HepG2 (cell line): ENCODE measurements around the gene MAB21L4. TPM values are rescaled to one million over a fixed set of nuclear protein-coding genes. Genes with fewer than 3 reads are reported as not detected.

Source experiments
- ATAC-seq: fragments of 200-7000 bp; cut with Tn5 transposase; 3 replicates; pipeline ENCODE4 v1.9.1; 2020; ENCODE audit warnings: mild to moderate bottlenecking, moderate library complexity
- BruUV-seq: library from RNA; stranded (reverse); fragments of 400-500 nt; replicated peaks from 2 replicates; lab custom pipeline; 2021; lab: Mats Ljungman, UMichigan
- CTCF ChIA-PET: fragments of 300-600 bp; formaldehyde crosslinking; extraction: SDS; loops from one replicate; lab custom pipeline; 2021; ENCODE audit warnings: low total read pairs, inconsistent platforms, low intra/inter-chr PET ratio; lab: Yijun Ruan, JAX
- POLR2A ChIA-PET: fragments of 350-600 bp; sonication (Branson Sonifier 250); formaldehyde crosslinking; loops from one replicate; lab custom pipeline; 2020; ENCODE audit warnings: antibody characterized with exemption, inconsistent platforms; lab: Yijun Ruan, JAX
- DNase-seq: peaks from one replicate; pipeline ENCODE4 v3.0.0-alpha.2; 2015; ENCODE audit warnings: low spot score
- FAIRE-seq: peaks from 3 replicates; lab custom pipeline; 2011; peaks lifted over from hg19 to GRCh38; lab: Jason Lieb, UNC
- H2AFZ ChIP-seq: one replicate; pipeline ENCODE4 v1.6.1; 2011; ENCODE audit warnings: low read length, inconsistent platforms
- H3K27ac ChIP-seq: fragments of 300-600 bp; 3 replicates; pipeline ENCODE4 v1.8.0; 2011; ENCODE audit warnings: mixed run types, mild to moderate bottlenecking, mixed read lengths, low read length, inconsistent platforms; ENCODE audit not compliant: insufficient read depth; ENCODE audit errors: extremely low read length
- H3K27me3 ChIP-seq, 2 experiments: fragments of 200-600 bp in 1 of 2; 2 replicates in 1 of 2; 3 replicates in 1 of 2; pipeline versions ENCODE4 v1.6.0 to v1.8.0; 2011; ENCODE audit warnings: low read length in 2 of 2, mild to moderate bottlenecking in 2 of 2, moderate library complexity in 2 of 2, inconsistent platforms in 1 of 2; ENCODE audit not compliant: insufficient read depth in 2 of 2, control insufficient read depth in 1 of 2
- H3K36me3 ChIP-seq, 2 experiments: fragments of 200-600 bp in 1 of 2; replicated peaks in 1 of 2; 2 replicates in 1 of 2; 3 replicates in 1 of 2; pipeline versions ENCODE4 v1.5.1 to v1.8.0; 2011; ENCODE audit warnings: low read length in 2 of 2, inconsistent platforms in 1 of 2; ENCODE audit not compliant: insufficient read depth in 2 of 2, control insufficient read depth in 1 of 2
- H3K4me1 ChIP-seq: 2 replicates; pipeline ENCODE4 v1.5.1; 2012; ENCODE audit warnings: low read length, inconsistent platforms; ENCODE audit not compliant: insufficient read depth
- H3K4me2 ChIP-seq: 2 replicates; pipeline ENCODE4 v1.6.0; 2011; ENCODE audit warnings: low read depth, low read length, inconsistent platforms
- H3K4me3 ChIP-seq, 3 experiments: fragments of 200-600 bp in 1 of 3; sonication (generic), shearing (Covaris generic) in 1 of 3; replicated peaks in 1 of 3; 2 replicates each; pipeline ENCODE4 v1.5.1; 2011 to 2016; ENCODE audit warnings: low read length in 3 of 3, inconsistent platforms in 2 of 3, low read depth in 2 of 3, mild to moderate bottlenecking in 2 of 3, control low read depth in 1 of 3, mixed read lengths in 1 of 3; ENCODE audit not compliant: insufficient read depth in 1 of 3
- H3K79me2 ChIP-seq: one replicate; pipeline ENCODE4 v1.6.1; 2011; ENCODE audit warnings: low read length, inconsistent platforms; ENCODE audit not compliant: insufficient read depth
- H3K9ac ChIP-seq: 2 replicates; pipeline ENCODE4 v1.6.0; 2011; ENCODE audit warnings: mild to moderate bottlenecking, low read depth, low read length, inconsistent platforms; ENCODE audit not compliant: insufficient read depth
- H3K9me3 ChIP-seq: 2 replicates; pipeline ENCODE4 v1.5.1; 2012; ENCODE audit warnings: mild to moderate bottlenecking, low read length
- H4K20me1 ChIP-seq: 2 replicates; pipeline ENCODE4 v1.6.0; 2011; ENCODE audit warnings: inconsistent platforms, mild to moderate bottlenecking, low read length, moderate library complexity; ENCODE audit not compliant: insufficient read depth
- CENPBD1 ChIP-seq: sonication (generic); formaldehyde crosslinking; IDR thresholded peaks from 2 replicates; pipeline ENCODE4 v1.8.0; 2022; ENCODE audit warnings: missing genetic modification reagents, low read depth, mild to moderate bottlenecking, borderline replicate concordance
- NCOA1 ChIP-seq: sonication (generic); formaldehyde crosslinking; IDR thresholded peaks from 2 replicates; pipeline ENCODE4 v1.9.0; 2021; ENCODE audit warnings: missing genetic modification reagents
- U2AF1 ChIP-seq: fragments of 200-400 bp; formaldehyde crosslinking; optimal IDR thresholded peaks from 2 replicates; pipeline ENCODE3; 2017; ENCODE audit warnings: mild to moderate bottlenecking, low read depth, low read length
- WGBS: methylation state at CpG from one replicate; pipeline ENCODE4 v1.1.6; 2017; ENCODE audit warnings: low lambda C conversion rate; 5-methylcytosine and 5-hydroxymethylcytosine counted together
- in situ Hi-C: cut with HindIII; loops from 2 replicates; pipeline ENCODE4 v1.10.0; 2017; ENCODE audit warnings: low pct_unique_long_range_greater_than_20kb; ENCODE audit not compliant: extremely low pct_ligation_motif_present
- intact Hi-C: fragments of 100-400 bp; cut with micrococcal nuclease; formaldehyde crosslinking; loops from one replicate; pipeline ENCODE4 v1.10.0; 2022; ENCODE audit not compliant: unreplicated experiment
- polyA plus RNA-seq, 8 experiments: library from polyadenylated mRNA; depleted of rRNA in 3 of 8; stranded (reverse) in 7 of 8; unstranded in 1 of 8; fragments of >200 nt; fragmentation: Illumina TruSeq in 4 of 8; extraction: Trizol in 4 of 8; gene quantifications; 2 replicates each; pipeline versions ENCODE4 v1.2.1 to v1.2.3, GENCODE V29; 2011 to 2016; ENCODE audit warnings: low read depth in 4 of 8, missing spikeins in 1 of 8, mixed read lengths in 1 of 8; ENCODE audit not compliant: insufficient read depth in 1 of 8
- total RNA-seq, 5 experiments: library from RNA; depleted of rRNA; stranded (reverse); fragments of >200 nt; fragmentation: Illumina TruSeq; extraction: Trizol; gene quantifications; 2 replicates each; pipeline ENCODE4 v1.2.3, GENCODE V29; 2016; ENCODE audit warnings: low read depth in 1 of 5
- TF ChIP-seq, protein P1 (sequence below): fragments of 450-650 bp; IDR thresholded peaks from 2 replicates; pipeline ENCODE4 v1.6.1; 2016
- TF ChIP-seq, protein P2 (sequence below): sonication (generic); formaldehyde crosslinking; IDR thresholded peaks from 2 replicates; pipeline ENCODE4 v1.5.0; 2020; ENCODE audit warnings: missing genetic modification reagents, mild to moderate bottlenecking, borderline replicate concordance

Gene MAB21L4
- total and polyA plus RNA-seq, 2 of the 13 experiments (the other 11 are each of a cell fraction or from before 2014, with no cell fraction given): 3.0 to 14.0 TPM

- Histone ChIP-seq H3K4me3 (no peak overlapping the region), H2AFZ (no peak overlapping the region), H3K4me1 (peaks cover 96% of the 10 kb centered on the region), H3K36me3 (no peaks in the 10 kb centered on the region; a peak in 1 of 5 replicates), H3K9me3 (no peaks in the 10 kb centered on the region), H3K9ac (peak overlapping the region; percentile 13; the same call in 1 of the 2 replicates), H3K79me2 (no peaks in the 10 kb centered on the region), H3K27ac (peak overlapping the region; percentile 88), H3K27me3 (no peaks in the 10 kb centered on the region), H3K4me2 (no peak overlapping the region), H4K20me1 (no peaks in the 10 kb centered on the region)
- ChIA-PET CTCF (interaction anchor here (0.9 to 1.8 kb wide), 2 partner anchors 16 to 22 kb away, joined by 6 to 13 read pairs; no protein-coding TSS in a partner anchor), POLR2A (interaction anchor here (1.0 to 7.1 kb wide), 7 partner anchors 12 to 205 kb away, joined by 3 to 83 read pairs (median 10); partner anchors contain the start of gene MAB21L4)
- ATAC-seq: no peak
- WGBS: 89% methylated on average over 14 of the region's 21 CpGs
- intact Hi-C loops (no loop called here), in situ Hi-C loops (loop anchor here (25.0 kb wide), 1 partner anchor 764 kb away; the partner anchor contains the start of genes ATG4B and THAP4)
- FAIRE-seq: no peak
- TF ChIP-seq, protein P1, sequence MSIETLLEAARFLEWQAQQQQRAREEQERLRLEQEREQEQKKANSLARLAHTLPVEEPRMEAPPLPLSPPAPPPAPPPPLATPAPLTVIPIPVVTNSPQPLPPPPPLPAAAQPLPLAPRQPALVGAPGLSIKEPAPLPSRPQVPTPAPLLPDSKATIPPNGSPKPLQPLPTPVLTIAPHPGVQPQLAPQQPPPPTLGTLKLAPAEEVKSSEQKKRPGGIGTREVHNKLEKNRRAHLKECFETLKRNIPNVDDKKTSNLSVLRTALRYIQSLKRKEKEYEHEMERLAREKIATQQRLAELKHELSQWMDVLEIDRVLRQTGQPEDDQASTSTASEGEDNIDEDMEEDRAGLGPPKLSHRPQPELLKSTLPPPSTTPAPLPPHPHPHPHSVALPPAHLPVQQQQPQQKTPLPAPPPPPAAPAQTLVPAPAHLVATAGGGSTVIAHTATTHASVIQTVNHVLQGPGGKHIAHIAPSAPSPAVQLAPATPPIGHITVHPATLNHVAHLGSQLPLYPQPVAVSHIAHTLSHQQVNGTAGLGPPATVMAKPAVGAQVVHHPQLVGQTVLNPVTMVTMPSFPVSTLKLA: no peak
- peak; percentile 15 for TF ChIP-seq U2AF1
- 0 out of 2 replicates have a peak, but pooled peaks have one; percentile 73 for TF ChIP-seq NCOA1
- TF ChIP-seq, protein P2, sequence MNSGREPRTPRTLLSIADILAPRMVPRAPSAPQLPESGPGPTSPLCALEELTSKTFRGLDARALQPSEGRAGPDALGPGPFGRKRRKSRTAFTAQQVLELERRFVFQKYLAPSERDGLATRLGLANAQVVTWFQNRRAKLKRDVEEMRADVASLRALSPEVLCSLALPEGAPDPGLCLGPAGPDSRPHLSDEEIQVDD: peak; percentile 33; the same call in 1 of the 2 replicates
- no peak for TF ChIP-seq CENPBD1
- no TSS peak for BruUV-seq
- no peak for DNase-seq
Observed at GRCh38 chr2:240873098-240873788, 22.7 kb downstream of the MAB21L4 start.
